ENCODE data around the gene POLD1.

Gene POLD1

DNA sequence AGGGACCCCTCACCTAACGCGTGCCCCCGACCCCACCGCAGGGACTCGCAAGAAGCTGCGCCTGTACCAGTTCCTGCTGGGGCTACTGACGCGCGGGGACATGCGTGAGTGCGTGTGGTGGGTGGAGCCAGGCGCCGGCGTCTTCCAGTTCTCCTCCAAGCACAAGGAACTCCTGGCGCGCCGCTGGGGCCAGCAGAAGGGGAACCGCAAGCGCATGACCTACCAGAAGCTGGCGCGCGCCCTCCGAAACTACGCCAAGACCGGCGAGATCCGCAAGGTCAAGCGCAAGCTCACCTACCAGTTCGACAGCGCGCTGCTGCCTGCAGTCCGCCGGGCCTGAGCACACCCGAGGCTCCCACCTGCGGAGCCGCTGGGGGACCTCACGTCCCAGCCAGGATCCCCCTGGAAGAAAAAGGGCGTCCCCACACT, 43.9 kb downstream of the POLD1 start:
- Histone ChIP-seq H3K27me3 (ENCODE audit: insufficient read depth, low read length) (no peaks in the 10 kb centered on the region), H3K9ac (ENCODE audit: low read length) (no peak overlapping the region; the same call in 1 of the 2 replicates), H3F3A (ENCODE audit: insufficient read depth, low read length) (no peaks in the 10 kb centered on the region; the same call in 1 of the 2 replicates), H3K9me3 (ENCODE audit: low read length) (no peaks in the 10 kb centered on the region), H3K79me2 (ENCODE audit: insufficient read depth, low read length) (no peaks in the 10 kb centered on the region), H3K4me1 (ENCODE audit: insufficient read depth, low read length, severe bottlenecking) (peaks cover 50% of the 10 kb centered on the region), H3K4me2 (ENCODE audit: low read length) (peak overlapping the region; percentile 43; the same call in 1 of the 2 replicates), H2AFZ (ENCODE audit: low read length) (no peak overlapping the region), H3K4me3 (ENCODE audit: low read depth, low read length, poor library complexity, severe bottlenecking) (peak overlapping the region; percentile 18), H3K27ac (ENCODE audit: low read depth, low read length, poor library complexity, severe bottlenecking) (peak overlapping the region; percentile 88), H4K20me1 (ENCODE audit: insufficient read depth, low read length) (no peaks in the 10 kb centered on the region), H3K36me3 (ENCODE audit: insufficient read depth, low read length) (peaks cover 45% of the 10 kb centered on the region), H3K9me2 (ENCODE audit: low read depth, low read length) (no peaks in the 10 kb centered on the region)
- TF ChIP-seq CTCF (IDR thresholded peaks at IDR 0.05; ENCODE audit: low read length) (no peak), EZH2 (IDR thresholded peaks at IDR 0.05; ENCODE audit: borderline replicate concordance, low read length) (no peak)

DNA sequence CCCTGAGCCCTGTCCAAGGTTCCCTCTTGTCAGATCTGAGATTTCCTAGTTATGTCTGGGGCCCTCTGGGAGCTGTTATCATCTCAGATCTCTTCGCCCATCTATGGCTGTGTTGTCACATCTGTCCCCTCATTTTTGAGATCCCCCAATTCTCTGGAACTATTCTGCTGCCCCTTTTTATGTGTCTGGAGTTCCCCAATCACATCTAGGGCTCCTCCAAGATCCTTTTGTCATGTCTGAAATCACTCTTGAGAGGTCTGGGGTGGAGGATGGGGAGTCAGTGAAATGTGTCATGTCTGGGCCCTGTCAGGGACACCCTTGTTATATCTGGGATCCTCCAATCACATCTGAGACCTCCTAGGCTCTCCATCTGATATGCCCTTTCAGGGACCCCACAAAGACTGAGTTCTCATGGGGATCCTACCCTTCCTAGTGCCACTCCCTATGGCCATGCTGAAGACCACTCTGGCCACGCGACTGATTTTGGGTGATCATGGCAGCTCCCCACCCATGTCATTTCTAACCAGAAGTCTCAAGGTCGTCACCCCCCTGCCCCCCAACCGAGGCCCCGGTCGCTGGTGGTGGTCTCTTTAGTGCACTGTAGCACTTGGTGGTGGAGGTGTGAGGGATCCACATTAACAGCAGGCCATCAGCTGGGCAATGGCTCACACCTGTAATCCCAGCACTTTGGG, 44.8 kb downstream of the POLD1 start:
- Histone ChIP-seq H3K27ac (ENCODE audit: low read depth, low read length, poor library complexity, severe bottlenecking) (peak overlapping the region; percentile 88), H3K79me2 (ENCODE audit: insufficient read depth, low read length) (no peaks in the 10 kb centered on the region)
- TF ChIP-seq CTCF (IDR thresholded peaks at IDR 0.05; ENCODE audit: low read length), result no peak
- TF ChIP-seq EZH2 (IDR thresholded peaks at IDR 0.05; ENCODE audit: borderline replicate concordance, low read length), result no peak

GRCh38 chr19:50430888-50431342, 46.8 kb downstream of the POLD1 start:
- H2AFZ ChIP-seq (ENCODE audit: low read length), result no peak overlapping the region
- peaks cover 70% of the 10 kb centered on the region for H3K4me1 ChIP-seq (ENCODE audit: insufficient read depth, low read length, severe bottlenecking)
- H3K9me2 ChIP-seq (ENCODE audit: low read depth, low read length), result no peaks in the 10 kb centered on the region
- peak overlapping the region; percentile 88 for H3K27ac ChIP-seq (ENCODE audit: low read depth, low read length, poor library complexity, severe bottlenecking)
- H3K9me3 ChIP-seq (ENCODE audit: low read length), result no peaks in the 10 kb centered on the region
- no peaks in the 10 kb centered on the region; the same call in 1 of the 2 replicates for H3F3A ChIP-seq (ENCODE audit: insufficient read depth, low read length)
- H3K4me3 ChIP-seq (ENCODE audit: low read depth, low read length, poor library complexity, severe bottlenecking), result peak overlapping the region; percentile 73
- peak overlapping the region; percentile 89 for H3K9ac ChIP-seq (ENCODE audit: low read length)
- H3K79me2 ChIP-seq (ENCODE audit: insufficient read depth, low read length), result no peaks in the 10 kb centered on the region
- H3K27me3 ChIP-seq (ENCODE audit: insufficient read depth, low read length), result no peaks in the 10 kb centered on the region
- no peaks in the 10 kb centered on the region for H4K20me1 ChIP-seq (ENCODE audit: insufficient read depth, low read length)
- peak overlapping the region; percentile 100 for H3K4me2 ChIP-seq (ENCODE audit: low read length)
- TF ChIP-seq CTCF (IDR thresholded peaks at IDR 0.05; ENCODE audit: low read length), result no peak
- TF ChIP-seq EZH2 (IDR thresholded peaks at IDR 0.05; ENCODE audit: borderline replicate concordance, low read length), result no peak
- H3K36me3 ChIP-seq (ENCODE audit: insufficient read depth, low read length), result peaks cover 20% of the 10 kb centered on the region; the same call in 1 of the 2 replicates

More for the DNA sequence above, 44.8 kb downstream of the POLD1 start:
- H3K9me3 ChIP-seq (ENCODE audit: low read length), result no peaks in the 10 kb centered on the region
- no peaks in the 10 kb centered on the region for H3K9me2 ChIP-seq (ENCODE audit: low read depth, low read length)
- H3K4me2 ChIP-seq (ENCODE audit: low read length), result peak overlapping the region; percentile 43; the same call in 1 of the 2 replicates
- no peaks in the 10 kb centered on the region for H4K20me1 ChIP-seq (ENCODE audit: insufficient read depth, low read length)
- H3F3A ChIP-seq (ENCODE audit: insufficient read depth, low read length), result no peaks in the 10 kb centered on the region; the same call in 1 of the 2 replicates
- H3K36me3 ChIP-seq (ENCODE audit: insufficient read depth, low read length), result peaks cover 35% of the 10 kb centered on the region
- H3K9ac ChIP-seq (ENCODE audit: low read length), result no peak overlapping the region; the same call in 1 of the 2 replicates
- no peak overlapping the region for H2AFZ ChIP-seq (ENCODE audit: low read length)
- H3K27me3 ChIP-seq (ENCODE audit: insufficient read depth, low read length), result no peaks in the 10 kb centered on the region
- no peak overlapping the region for H3K4me3 ChIP-seq (ENCODE audit: low read depth, low read length, poor library complexity, severe bottlenecking)
- peaks cover 59% of the 10 kb centered on the region for H3K4me1 ChIP-seq (ENCODE audit: insufficient read depth, low read length, severe bottlenecking)
